SK-N-SH (cell line): ENCODE measurements around the gene TRIM54. TPM values are rescaled to one million over a fixed set of nuclear protein-coding genes. Genes with fewer than 3 reads are reported as not detected.

Experiments
- CTCF ChIA-PET: fragments of 300-600, 350-600 bp; formaldehyde crosslinking; extraction: SDS; loops from one replicate; lab custom pipeline; 2021; lab: Yijun Ruan, JAX
- POLR2A ChIA-PET: fragments of 350-600 bp; sonication (Branson Sonifier 250); formaldehyde crosslinking; extraction: SDS; loops from one replicate; lab custom pipeline; 2020; ENCODE audit warnings: antibody characterized with exemption, inconsistent platforms; lab: Yijun Ruan, JAX
- DNase-seq: peaks from one replicate; pipeline ENCODE4 v3.0.0; 2012
- H2AFZ ChIP-seq: fragments of 200-600 bp; sonication (generic); 2 replicates; pipeline ENCODE4 v1.8.1; 2016; ENCODE audit warnings: antibody characterized with exemption, mild to moderate bottlenecking, low read depth
- H3F3A ChIP-seq: fragments of 200-600 bp; sonication (generic); replicated peaks from 2 replicates; pipeline ENCODE3; 2016; ENCODE audit warnings: antibody characterized with exemption, mild to moderate bottlenecking; ENCODE audit not compliant: insufficient read depth
- H3K27ac ChIP-seq, 2 experiments: fragments of 200-500 bp in 1 of 2; fragments of 200-600 bp in 1 of 2; sonication (Bioruptor generic) in 1 of 2; sonication (generic), shearing (Covaris generic) in 1 of 2; 2 replicates each; pipeline versions ENCODE4 v1.5.1 to v1.6.1; 2014 to 2016; ENCODE audit warnings: low read depth in 2 of 2, inconsistent platforms in 1 of 2, low read length in 1 of 2, mild to moderate bottlenecking in 1 of 2, mixed read lengths in 1 of 2
- H3K27me3 ChIP-seq: fragments of 200-600 bp; sonication (generic), shearing (Covaris generic); 2 replicates; pipeline ENCODE4 v1.6.1; 2016; ENCODE audit warnings: mixed run types; ENCODE audit not compliant: insufficient read depth
- H3K36me3 ChIP-seq, 2 experiments: fragments of 200-500 bp in 1 of 2; fragments of 200-600 bp in 1 of 2; sonication (Bioruptor generic) in 1 of 2; sonication (generic) in 1 of 2; replicated peaks in 1 of 2; 2 replicates each; pipeline versions ENCODE3 to v1.5.1; 2014 to 2016; ENCODE audit warnings: low read length in 1 of 2, mild to moderate bottlenecking in 1 of 2; ENCODE audit not compliant: insufficient read depth in 2 of 2, control insufficient read depth in 1 of 2
- H3K4me1 ChIP-seq, 2 experiments: fragments of 200-500 bp in 1 of 2; fragments of 200-600 bp in 1 of 2; sonication (Bioruptor generic) in 1 of 2; sonication (generic), shearing (Covaris generic) in 1 of 2; 2 replicates each; pipeline versions ENCODE4 v1.5.1 to v1.6.1; 2014 to 2016; ENCODE audit warnings: low read depth in 1 of 2, low read length in 1 of 2, mixed run types in 1 of 2; ENCODE audit not compliant: insufficient read depth in 2 of 2, control insufficient read depth in 1 of 2
- H3K4me2 ChIP-seq: fragments of 200-600 bp; sonication (generic), shearing (Covaris generic); 2 replicates; pipeline ENCODE4 v1.6.1; 2017; ENCODE audit warnings: mixed run types
- H3K4me3 ChIP-seq, 2 experiments: fragments of 200-500 bp in 1 of 2; fragments of 200-600 bp in 1 of 2; sonication (Bioruptor generic) in 1 of 2; sonication (generic), shearing (Covaris generic) in 1 of 2; 2 replicates each; pipeline versions ENCODE4 v1.5.1 to v1.8.1; 2014 to 2016; ENCODE audit warnings: low read depth in 2 of 2, inconsistent platforms in 1 of 2, low read length in 1 of 2, mild to moderate bottlenecking in 1 of 2, mixed read lengths in 1 of 2, moderate library complexity in 1 of 2
- H3K79me2 ChIP-seq: fragments of 200-600 bp; sonication (generic); 2 replicates; pipeline ENCODE4 v1.8.1; 2017; ENCODE audit warnings: mild to moderate bottlenecking; ENCODE audit not compliant: insufficient read depth
- H3K9ac ChIP-seq: fragments of 200-600 bp; sonication (generic); 2 replicates; pipeline ENCODE4 v1.6.1; 2017; ENCODE audit warnings: mixed run types
- H3K9me2 ChIP-seq: fragments of 200-600 bp; sonication (generic); 2 replicates; pipeline ENCODE4 v1.6.1; 2017; ENCODE audit warnings: mixed run types
- H3K9me3 ChIP-seq: fragments of 200-600 bp; sonication (generic); 2 replicates; pipeline ENCODE4 v1.6.1; 2017; ENCODE audit warnings: mixed run types, mild to moderate bottlenecking, moderate library complexity
- H4K20me1 ChIP-seq: fragments of 200-600 bp; sonication (generic); 2 replicates; pipeline ENCODE4 v1.6.1; 2017; ENCODE audit warnings: mild to moderate bottlenecking, mixed run types; ENCODE audit not compliant: insufficient read depth
- CHD2 ChIP-seq: fragments of 150-350 bp; IDR thresholded peaks from 2 replicates; pipeline ENCODE4 v1.6.1; 2018; ENCODE audit warnings: low read length; ENCODE audit not compliant: partially characterized antibody
- ELF1 ChIP-seq: IDR thresholded peaks from 2 replicates; pipeline ENCODE4 v1.4.0; 2012
- EP300 ChIP-seq, 2 experiments: IDR thresholded peaks; 2 replicates each; pipeline versions ENCODE4 v1.4.0 to v1.6.1; 2012; ENCODE audit warnings: borderline replicate concordance in 1 of 2, low read depth in 1 of 2, low read length in 1 of 2
- EZH2phosphoT487 ChIP-seq: fragments of 200-600 bp; sonication (generic); IDR thresholded peaks from 2 replicates; pipeline ENCODE4 v1.6.1; 2017; ENCODE audit warnings: low read depth, mixed run types, mild to moderate bottlenecking, antibody characterized with exemption, moderate library complexity, borderline replicate concordance
- FOXJ3 ChIP-seq: sonication (generic); formaldehyde crosslinking; IDR thresholded peaks from 2 replicates; pipeline ENCODE4 v1.5.1; 2020; ENCODE audit warnings: mild to moderate bottlenecking, missing genetic modification reagents
- FOXM1 ChIP-seq: IDR thresholded peaks from 2 replicates; pipeline ENCODE4 v1.4.0; 2012; ENCODE audit warnings: low read depth, mild to moderate bottlenecking
- GATA2 ChIP-seq: sonication (generic); formaldehyde crosslinking; IDR thresholded peaks from 2 replicates; pipeline ENCODE4 v1.5.0; 2020; ENCODE audit warnings: mild to moderate bottlenecking, missing genetic modification reagents
- JUND ChIP-seq: IDR thresholded peaks from 2 replicates; pipeline ENCODE4 v1.4.0; 2012
- MEF2A ChIP-seq: IDR thresholded peaks from 2 replicates; pipeline ENCODE4 v1.4.0; 2012; ENCODE audit warnings: low read depth, borderline replicate concordance
- NFIC ChIP-seq: IDR thresholded peaks from 2 replicates; pipeline ENCODE4 v1.4.0; 2012; ENCODE audit warnings: borderline replicate concordance
- POLR2AphosphoS5 ChIP-seq: IDR thresholded peaks from 2 replicates; pipeline ENCODE4 v1.6.1; 2012; ENCODE audit warnings: low read depth, low read length
- RAD21 ChIP-seq: IDR thresholded peaks from 2 replicates; pipeline ENCODE4 v1.6.1; 2012; ENCODE audit warnings: mild to moderate bottlenecking, low read length
- RCOR1 ChIP-seq: fragments of 150-350 bp; IDR thresholded peaks from 2 replicates; pipeline ENCODE4 v1.6.1; 2017; ENCODE audit warnings: antibody characterized with exemption, low read length
- SIN3A ChIP-seq: IDR thresholded peaks from 2 replicates; pipeline ENCODE4 v1.6.1; 2012; ENCODE audit warnings: low read depth, mild to moderate bottlenecking, low read length, moderate library complexity, borderline replicate concordance
- SMC3 ChIP-seq: IDR thresholded peaks from 2 replicates; pipeline ENCODE4 v1.6.1; 2012; ENCODE audit warnings: low read depth, low read length, improper control_type of control experiment
- TCF12 ChIP-seq: IDR thresholded peaks from 2 replicates; pipeline ENCODE4 v1.4.0; 2012
- YY1 ChIP-seq: IDR thresholded peaks from 2 replicates; pipeline ENCODE4 v1.4.0; 2012; ENCODE audit warnings: low read depth, mild to moderate bottlenecking
- WGBS: methylation state at CpG from one replicate; pipeline ENCODE4 v1.1.6; 2017; ENCODE audit warnings: low lambda C conversion rate; 5-methylcytosine and 5-hydroxymethylcytosine counted together
- polyA plus RNA-seq, 3 experiments: library from polyadenylated mRNA; depleted of rRNA; stranded (reverse); fragments of >200 nt; gene quantifications; 2 replicates each; pipeline ENCODE4 v1.2.3, GENCODE V29; 2012
- TF ChIP-seq, protein P1 (sequence below): fragments of 200-600 bp; sonication (generic); IDR thresholded peaks from 2 replicates; pipeline ENCODE4 v1.6.1; 2017; ENCODE audit warnings: antibody characterized with exemption, mild to moderate bottlenecking, moderate library complexity
- TF ChIP-seq, protein P2 (sequence below): IDR thresholded peaks from 2 replicates; pipeline ENCODE4 v1.4.0; 2012; ENCODE audit warnings: low read depth
- TF ChIP-seq, protein P3 (sequence below): IDR thresholded peaks from 2 replicates; pipeline ENCODE4 v1.4.0; 2012; ENCODE audit warnings: low read depth, borderline replicate concordance

Gene TRIM54
- polyA plus RNA-seq, 1 of the 3 experiments (the other 2 are of a cell fraction), result 0.28 TPM

DNA sequence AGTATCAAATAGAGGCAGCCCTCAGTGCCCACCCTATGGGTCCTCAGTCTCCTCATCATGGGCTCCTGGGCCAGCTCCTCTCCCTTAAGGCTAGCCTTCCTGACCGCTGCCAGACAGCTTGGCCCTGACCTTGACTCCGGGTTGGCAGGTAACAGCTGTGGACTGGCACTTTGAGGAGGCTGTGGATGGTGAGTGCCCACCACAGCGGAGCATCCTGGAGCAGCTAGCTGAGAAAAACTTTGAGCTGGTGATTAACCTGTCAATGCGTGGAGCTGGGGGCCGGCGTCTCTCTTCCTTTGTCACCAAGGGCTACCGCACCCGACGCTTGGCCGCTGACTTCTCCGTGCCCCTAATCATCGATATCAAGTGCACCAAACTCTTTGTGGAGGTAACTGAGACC, 46.1 kb upstream of the TRIM54 start:
- Histone ChIP-seq H3K4me3 (no peak overlapping the region), H3K79me2 (no peaks in the 10 kb centered on the region), H3K27ac (no peak overlapping the region), H3K36me3 (peaks cover 48 to 93% of the 10 kb centered on the region in 2 experiments), H3K9me2 (no peaks in the 10 kb centered on the region), H3K9me3 (no peaks in the 10 kb centered on the region), H3K4me1 (no peaks in the 10 kb centered on the region), H3K9ac (no peak overlapping the region), H3K4me2 (no peak overlapping the region), H3K27me3 (no peaks in the 10 kb centered on the region), H3F3A (no peaks in the 10 kb centered on the region), H4K20me1 (no peaks in the 10 kb centered on the region), H2AFZ (no peak overlapping the region)
- CTCF ChIA-PET, result interaction anchor here (0.7 to 6.8 kb wide), 3 partner anchors 15 to 67 kb away, joined by 4 to 39 read pairs (median 4); partner anchors contain the start of gene TRIM54
- TF ChIP-seq EZH2phosphoT487, result no peak
- DNase-seq, result no peak
- WGBS, result 95% methylated on average over 12 of the region's 12 CpGs
- POLR2A ChIA-PET, result interaction anchor here (0.7 kb wide), 1 partner anchor 127 kb away, joined by 3 read pairs; no protein-coding TSS in a partner anchor

DNA sequence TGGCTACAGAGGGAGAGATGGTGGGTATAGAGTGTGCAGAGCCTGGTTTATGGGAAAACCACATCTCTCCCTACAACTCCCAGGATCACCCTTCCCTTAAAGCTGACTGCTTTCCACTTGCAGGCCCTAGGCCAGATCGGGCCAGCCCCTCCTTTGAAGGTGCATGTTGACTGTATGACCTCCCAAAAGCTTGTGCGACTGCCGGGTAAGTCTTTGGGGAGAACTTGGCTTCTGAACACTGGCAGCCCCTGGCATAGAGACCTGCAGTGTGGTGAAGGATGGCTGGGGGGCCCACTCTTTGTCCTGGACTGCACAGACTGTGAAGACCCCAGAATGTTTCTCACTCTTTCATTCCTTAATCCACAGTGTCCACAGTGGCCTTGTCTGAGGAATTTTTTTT, 45.6 kb upstream of the TRIM54 start:
- no peak overlapping the region for H3K9ac ChIP-seq
- H3K4me3 ChIP-seq, result no peak overlapping the region
- no peak overlapping the region for H3K4me2 ChIP-seq
- POLR2A ChIA-PET, result no interaction called here
- DNase-seq, result no peak
- H3K27me3 ChIP-seq, result no peaks in the 10 kb centered on the region
- no peaks in the 10 kb centered on the region for H3K9me3 ChIP-seq
- no peak overlapping the region for H3K27ac ChIP-seq
- no peaks in the 10 kb centered on the region for H3K9me2 ChIP-seq
- no peak overlapping the region for H2AFZ ChIP-seq
- TF ChIP-seq NFIC (no peak), RAD21 (no peak), MEF2A (no peak), SIN3A (no peak)
- 90% methylated on average over 3 of the region's 3 CpGs for WGBS
- H3K4me1 ChIP-seq, result no peaks in the 10 kb centered on the region
- no peaks in the 10 kb centered on the region for H3F3A ChIP-seq
- H3K79me2 ChIP-seq, result no peaks in the 10 kb centered on the region
- peaks cover 48 to 93% of the 10 kb centered on the region in 2 experiments for H3K36me3 ChIP-seq
- CTCF ChIA-PET, result interaction anchor here (0.7 to 6.8 kb wide), 3 partner anchors 15 to 67 kb away, joined by 4 to 39 read pairs (median 4); partner anchors contain the start of gene TRIM54
- H4K20me1 ChIP-seq, result no peaks in the 10 kb centered on the region

DNA sequence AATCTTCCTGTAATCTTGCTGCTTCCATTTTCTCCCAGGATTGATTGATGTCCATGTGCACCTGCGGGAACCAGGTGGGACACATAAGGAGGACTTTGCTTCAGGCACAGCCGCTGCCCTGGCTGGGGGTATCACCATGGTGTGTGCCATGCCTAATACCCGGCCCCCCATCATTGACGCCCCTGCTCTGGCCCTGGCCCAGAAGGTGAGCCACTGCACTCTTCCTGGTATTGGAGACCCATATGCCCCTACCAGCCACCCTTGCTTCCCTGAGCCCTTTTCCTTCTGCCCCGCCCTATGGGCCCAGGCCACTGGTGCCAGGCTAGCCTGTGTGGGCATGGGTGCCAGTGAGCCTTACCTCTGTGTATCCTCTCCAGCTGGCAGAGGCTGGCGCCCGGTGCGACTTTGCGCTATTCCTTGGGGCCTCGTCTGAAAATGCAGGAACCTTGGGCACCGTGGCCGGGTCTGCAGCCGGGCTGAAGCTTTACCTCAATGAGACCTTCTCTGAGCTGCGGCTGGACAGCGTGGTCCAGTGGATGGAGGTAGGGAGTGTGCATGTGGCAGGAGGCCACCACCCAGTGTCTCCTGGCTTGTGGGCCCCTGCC, 44.8 kb upstream of the TRIM54 start:
- 95% methylated on average over 12 of the region's 15 CpGs for WGBS
- Histone ChIP-seq H3K27ac (no peak overlapping the region), H3K4me2 (no peak overlapping the region), H3K9ac (no peak overlapping the region), H2AFZ (no peak overlapping the region), H3K4me3 (no peak overlapping the region), H3K27me3 (no peaks in the 10 kb centered on the region), H4K20me1 (no peaks in the 10 kb centered on the region), H3K36me3 (peaks cover 43 to 93% of the 10 kb centered on the region in 2 experiments), H3K9me3 (no peaks in the 10 kb centered on the region), H3K4me1 (no peaks in the 10 kb centered on the region), H3F3A (peaks cover under 1% of the 10 kb centered on the region), H3K9me2 (no peaks in the 10 kb centered on the region), H3K79me2 (no peaks in the 10 kb centered on the region)
- DNase-seq, result no peak
- ChIA-PET POLR2A (interaction anchor here (0.6 kb wide), 1 partner anchor 9 kb away, joined by 4 read pairs; no protein-coding TSS in a partner anchor), CTCF (interaction anchor here (3.4 to 6.8 kb wide), 2 partner anchors 11 to 43 kb away, joined by 16 to 39 read pairs; partner anchors contain the start of gene TRIM54)
- TF ChIP-seq SIN3A (no peak), YY1 (no peak), CHD2 (no peak), RCOR1 (no peak), SMC3 (no peak), GATA2 (CRISPR knock-in tag) (no peak), POLR2AphosphoS5 (no peak), JUND (no peak), TCF12 (no peak), EP300 (IDR thresholded peaks at IDR 0.05; ENCODE audit: borderline replicate concordance in 1 of 2, low read depth in 1 of 2, low read length in 1 of 2) (no peak), FOXJ3 (CRISPR knock-in tag) (no peak), ELF1 (no peak), FOXM1 (no peak)
- TF ChIP-seq, protein P1, sequence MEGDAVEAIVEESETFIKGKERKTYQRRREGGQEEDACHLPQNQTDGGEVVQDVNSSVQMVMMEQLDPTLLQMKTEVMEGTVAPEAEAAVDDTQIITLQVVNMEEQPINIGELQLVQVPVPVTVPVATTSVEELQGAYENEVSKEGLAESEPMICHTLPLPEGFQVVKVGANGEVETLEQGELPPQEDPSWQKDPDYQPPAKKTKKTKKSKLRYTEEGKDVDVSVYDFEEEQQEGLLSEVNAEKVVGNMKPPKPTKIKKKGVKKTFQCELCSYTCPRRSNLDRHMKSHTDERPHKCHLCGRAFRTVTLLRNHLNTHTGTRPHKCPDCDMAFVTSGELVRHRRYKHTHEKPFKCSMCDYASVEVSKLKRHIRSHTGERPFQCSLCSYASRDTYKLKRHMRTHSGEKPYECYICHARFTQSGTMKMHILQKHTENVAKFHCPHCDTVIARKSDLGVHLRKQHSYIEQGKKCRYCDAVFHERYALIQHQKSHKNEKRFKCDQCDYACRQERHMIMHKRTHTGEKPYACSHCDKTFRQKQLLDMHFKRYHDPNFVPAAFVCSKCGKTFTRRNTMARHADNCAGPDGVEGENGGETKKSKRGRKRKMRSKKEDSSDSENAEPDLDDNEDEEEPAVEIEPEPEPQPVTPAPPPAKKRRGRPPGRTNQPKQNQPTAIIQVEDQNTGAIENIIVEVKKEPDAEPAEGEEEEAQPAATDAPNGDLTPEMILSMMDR, result no peak
- TF ChIP-seq, protein P2, sequence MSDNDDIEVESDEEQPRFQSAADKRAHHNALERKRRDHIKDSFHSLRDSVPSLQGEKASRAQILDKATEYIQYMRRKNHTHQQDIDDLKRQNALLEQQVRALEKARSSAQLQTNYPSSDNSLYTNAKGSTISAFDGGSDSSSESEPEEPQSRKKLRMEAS, result no peak
- TF ChIP-seq, protein P3, sequence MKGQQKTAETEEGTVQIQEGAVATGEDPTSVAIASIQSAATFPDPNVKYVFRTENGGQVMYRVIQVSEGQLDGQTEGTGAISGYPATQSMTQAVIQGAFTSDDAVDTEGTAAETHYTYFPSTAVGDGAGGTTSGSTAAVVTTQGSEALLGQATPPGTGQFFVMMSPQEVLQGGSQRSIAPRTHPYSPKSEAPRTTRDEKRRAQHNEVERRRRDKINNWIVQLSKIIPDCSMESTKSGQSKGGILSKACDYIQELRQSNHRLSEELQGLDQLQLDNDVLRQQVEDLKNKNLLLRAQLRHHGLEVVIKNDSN, result no peak
